IPS-15b (cell line): Measurements from ENCODE around the gene MRAS.

Experiments used
- H3K27me3 ChIP-seq: one replicate; pipeline ENCODE4 v1.6.1; 2013; ENCODE audit warnings: low read length; ENCODE audit not compliant: control insufficient read depth, insufficient read depth
- H3K36me3 ChIP-seq: one replicate; pipeline ENCODE4 v1.6.1; 2013; ENCODE audit warnings: low read length; ENCODE audit not compliant: control insufficient read depth, insufficient read depth
- H3K4me1 ChIP-seq: one replicate; pipeline ENCODE4 v1.6.1; 2013; ENCODE audit warnings: mild to moderate bottlenecking, low read length; ENCODE audit not compliant: control insufficient read depth, insufficient read depth
- H3K4me3 ChIP-seq: one replicate; pipeline ENCODE4 v1.5.1; 2013; ENCODE audit warnings: low read depth, low read length
- H3K9ac ChIP-seq: one replicate; pipeline ENCODE4 v1.6.1; 2013; ENCODE audit warnings: low read depth, mild to moderate bottlenecking, low read length
- H3K9me3 ChIP-seq: one replicate; pipeline ENCODE4 v1.6.1; 2013; ENCODE audit warnings: mild to moderate bottlenecking, low read length; ENCODE audit not compliant: control insufficient read depth, insufficient read depth

The MRAS gene

GRCh38 chr3:138397983-138398382 is 49.6 kb downstream of the MRAS start:
- Histone ChIP-seq H3K36me3 (no peaks in the 10 kb centered on the region), H3K27me3 (no peaks in the 10 kb centered on the region), H3K9ac (no peak overlapping the region), H3K9me3 (no peaks in the 10 kb centered on the region), H3K4me1 (peaks cover 2% of the 10 kb centered on the region), H3K4me3 (no peak overlapping the region)

GRCh38 chr3:138398791-138399575 is 50.6 kb downstream of the MRAS start:
- Histone ChIP-seq H3K9me3 (no peaks in the 10 kb centered on the region), H3K36me3 (peaks cover under 1% of the 10 kb centered on the region), H3K4me1 (peaks cover 2% of the 10 kb centered on the region), H3K27me3 (no peaks in the 10 kb centered on the region), H3K4me3 (no peak overlapping the region), H3K9ac (no peak overlapping the region)

- Histone ChIP-seq H3K36me3 (peaks cover 8% of the 10 kb centered on the region), H3K4me3 (no peak overlapping the region), H3K9ac (no peak overlapping the region), H3K4me1 (peaks cover 2% of the 10 kb centered on the region), H3K9me3 (no peaks in the 10 kb centered on the region), H3K27me3 (no peaks in the 10 kb centered on the region)
Measured at GRCh38 chr3:138399766-138400165, 51.4 kb downstream of the MRAS start.

GRCh38 chr3:138400651-138401070 is 52.3 kb downstream of the MRAS start:
- no peak overlapping the region for H3K4me3 ChIP-seq
- H3K9me3 ChIP-seq = no peaks in the 10 kb centered on the region
- H3K36me3 ChIP-seq = peaks cover 8% of the 10 kb centered on the region
- H3K27me3 ChIP-seq = no peaks in the 10 kb centered on the region
- H3K9ac ChIP-seq = no peak overlapping the region
- peaks cover 2% of the 10 kb centered on the region for H3K4me1 ChIP-seq

- H3K27me3 ChIP-seq = no peaks in the 10 kb centered on the region
- H3K36me3 ChIP-seq = peaks cover 8% of the 10 kb centered on the region
- H3K4me1 ChIP-seq = peaks cover 2% of the 10 kb centered on the region
- no peak overlapping the region for H3K9ac ChIP-seq
- no peaks in the 10 kb centered on the region for H3K9me3 ChIP-seq
- no peak overlapping the region for H3K4me3 ChIP-seq
Measured at GRCh38 chr3:138401834-138402233, 53.5 kb downstream of the MRAS start.

- no peak overlapping the region for H3K9ac ChIP-seq
- H3K36me3 ChIP-seq = peaks cover 8% of the 10 kb centered on the region
- H3K27me3 ChIP-seq = no peaks in the 10 kb centered on the region
- H3K9me3 ChIP-seq = no peaks in the 10 kb centered on the region
- no peak overlapping the region for H3K4me3 ChIP-seq
- peaks cover 9% of the 10 kb centered on the region for H3K4me1 ChIP-seq
Measured at GRCh38 chr3:138404121-138404520, 55.7 kb downstream of the MRAS start.

GRCh38 chr3:138405001-138405400 is 56.6 kb downstream of the MRAS start:
- H3K36me3 ChIP-seq = peaks cover 8% of the 10 kb centered on the region
- H3K27me3 ChIP-seq = no peaks in the 10 kb centered on the region

GRCh38 chr3:138405486-138405885 is 57.1 kb downstream of the MRAS start:
- peaks cover 15% of the 10 kb centered on the region for H3K4me1 ChIP-seq

More at GRCh38 chr3:138405001-138405400, 56.6 kb downstream of the MRAS start:
- Histone ChIP-seq H3K4me1 (peaks cover 14% of the 10 kb centered on the region), H3K9me3 (no peaks in the 10 kb centered on the region), H3K4me3 (no peak overlapping the region), H3K9ac (no peak overlapping the region)

GRCh38 chr3:138406606-138407005 is 58.2 kb downstream of the MRAS start:
- H3K9ac ChIP-seq = no peak overlapping the region
- H3K9me3 ChIP-seq = no peaks in the 10 kb centered on the region
- H3K27me3 ChIP-seq = no peaks in the 10 kb centered on the region
- H3K36me3 ChIP-seq = peaks cover 8% of the 10 kb centered on the region
- no peak overlapping the region for H3K4me3 ChIP-seq
- H3K4me1 ChIP-seq = peaks cover 15% of the 10 kb centered on the region

More at GRCh38 chr3:138405486-138405885, 57.1 kb downstream of the MRAS start:
- Histone ChIP-seq H3K9ac (no peak overlapping the region), H3K9me3 (no peaks in the 10 kb centered on the region), H3K4me3 (no peak overlapping the region), H3K27me3 (no peaks in the 10 kb centered on the region), H3K36me3 (peaks cover 8% of the 10 kb centered on the region)

GRCh38 chr3:138407236-138407907 is 59.0 kb downstream of the MRAS start:
- Histone ChIP-seq H3K27me3 (no peaks in the 10 kb centered on the region), H3K36me3 (peaks cover 8% of the 10 kb centered on the region), H3K9me3 (no peaks in the 10 kb centered on the region), H3K4me3 (no peak overlapping the region), H3K4me1 (peaks cover 15% of the 10 kb centered on the region), H3K9ac (no peak overlapping the region)

- H3K36me3 ChIP-seq = peaks cover 8% of the 10 kb centered on the region
- H3K4me3 ChIP-seq = no peak overlapping the region
- H3K27me3 ChIP-seq = no peaks in the 10 kb centered on the region
- H3K4me1 ChIP-seq = peaks cover 15% of the 10 kb centered on the region
- no peaks in the 10 kb centered on the region for H3K9me3 ChIP-seq
- no peak overlapping the region for H3K9ac ChIP-seq
Measured at GRCh38 chr3:138408751-138409570, 60.6 kb downstream of the MRAS start.
